WTC11 (cell line): Measurements from ENCODE around the gene MTFR2. TPM values are rescaled to one million over a fixed set of nuclear protein-coding genes. Genes with fewer than 3 reads are reported as not detected.

Experiments used
- ATAC-seq: fragments of 200-7000 bp; cut with Tn5 transposase; 2 replicates; pipeline ENCODE4 v1.10.0; 2021; ENCODE audit warnings: mild to moderate bottlenecking, moderate library complexity
- CTCF ChIA-PET: fragments of 300-600 bp; sonication (Branson Sonifier 250); formaldehyde crosslinking; loops from one replicate; lab custom pipeline; 2021; ENCODE audit warnings: antibody characterized with exemption; lab: Charles Lee
- POLR2A ChIA-PET: fragments of 350-600 bp; sonication (Branson Sonifier 250); formaldehyde crosslinking; loops from one replicate; lab custom pipeline; 2021; ENCODE audit warnings: antibody characterized with exemption; lab: Charles Lee
- DNase-seq: peaks from one replicate; pipeline ENCODE4 v3.0.0; 2021; ENCODE audit warnings: low spot score
- H3K27ac Mint-ChIP-seq: 2 replicates; pipeline ENCODE4 v1.8.0; 2021; ENCODE audit warnings: mixed read lengths
- H3K27me3 Mint-ChIP-seq: 2 replicates; pipeline ENCODE4 v1.8.0; 2021; ENCODE audit warnings: low read depth, mild to moderate bottlenecking, moderate library complexity, mixed read lengths
- H3K36me3 Mint-ChIP-seq: 2 replicates; pipeline ENCODE4 v1.8.0; 2021; ENCODE audit warnings: mixed read lengths
- H3K4me1 Mint-ChIP-seq: 2 replicates; pipeline ENCODE4 v1.8.0; 2022; ENCODE audit warnings: mixed read lengths
- H3K4me3 Mint-ChIP-seq: 2 replicates; pipeline ENCODE4 v1.8.0; 2021; ENCODE audit warnings: mild to moderate bottlenecking, moderate library complexity, mixed read lengths
- H3K9me3 Mint-ChIP-seq: 2 replicates; pipeline ENCODE4 v1.8.0; 2021; ENCODE audit warnings: mixed read lengths
- ETV6 ChIP-seq: sonication (generic); formaldehyde crosslinking; IDR thresholded peaks from 2 replicates; pipeline ENCODE4 v1.8.1; 2022; ENCODE audit warnings: mild to moderate bottlenecking, missing genetic modification reagents
- FOXJ3 ChIP-seq: sonication (generic); formaldehyde crosslinking; IDR thresholded peaks from 2 replicates; pipeline ENCODE4 v1.9.0; 2021; ENCODE audit warnings: missing genetic modification reagents, mild to moderate bottlenecking, borderline replicate concordance
- GABPB1 ChIP-seq: sonication (generic); formaldehyde crosslinking; IDR thresholded peaks from 2 replicates; pipeline ENCODE4 v1.8.1; 2023; ENCODE audit warnings: mild to moderate bottlenecking, missing genetic modification reagents
- GTF2I ChIP-seq: fragments of 250-450 bp; sonication (Bioruptor Pico); conservative IDR thresholded peaks from 2 replicates; pipeline ENCODE4 v1.4.0; 2021; ENCODE audit warnings: mild to moderate bottlenecking
- IRF2 ChIP-seq: sonication (generic); formaldehyde crosslinking; IDR thresholded peaks from 2 replicates; pipeline ENCODE4 v1.8.0; 2022; ENCODE audit warnings: low read depth, missing genetic modification reagents, borderline replicate concordance
- JAZF1 ChIP-seq: fragments of 250-450 bp; sonication (Bioruptor Pico); IDR thresholded peaks from 2 replicates; pipeline ENCODE4 v1.9.0; 2021; ENCODE audit warnings: moderate library complexity, mild to moderate bottlenecking, inconsistent platforms
- RELA ChIP-seq: sonication (generic); formaldehyde crosslinking; IDR thresholded peaks from 2 replicates; pipeline ENCODE4 v1.8.1; 2022; ENCODE audit warnings: missing genetic modification reagents, mild to moderate bottlenecking, borderline replicate concordance
- SMAD3 ChIP-seq: sonication (generic); formaldehyde crosslinking; IDR thresholded peaks from 2 replicates; pipeline ENCODE4 v1.8.0; 2022; ENCODE audit warnings: missing genetic modification reagents, mild to moderate bottlenecking, borderline replicate concordance
- TCF7 ChIP-seq: sonication (generic); formaldehyde crosslinking; IDR thresholded peaks from 2 replicates; pipeline ENCODE4 v1.8.0; 2022; ENCODE audit warnings: mild to moderate bottlenecking, low read depth, missing genetic modification reagents, moderate library complexity
- TP53 ChIP-seq: sonication (generic); formaldehyde crosslinking; IDR thresholded peaks from 2 replicates; pipeline ENCODE4 v1.8.1; 2023; ENCODE audit warnings: mild to moderate bottlenecking, missing genetic modification reagents
- ZBTB21 ChIP-seq: sonication (generic); formaldehyde crosslinking; IDR thresholded peaks from 2 replicates; pipeline ENCODE4 v1.8.1; 2023; ENCODE audit warnings: mild to moderate bottlenecking, missing genetic modification reagents, borderline replicate concordance
- ZNF232 ChIP-seq: sonication (generic); formaldehyde crosslinking; IDR thresholded peaks from 2 replicates; pipeline ENCODE4 v1.8.0; 2022; ENCODE audit warnings: mild to moderate bottlenecking, missing genetic modification reagents
- ZNF671 ChIP-seq: fragments of 250-450 bp; sonication (Bioruptor Pico); IDR thresholded peaks from 2 replicates; pipeline ENCODE4 v1.8.0; 2021; ENCODE audit warnings: mild to moderate bottlenecking
- total RNA-seq: library from RNA; stranded (reverse); gene quantifications from 3 replicates; pipeline ENCODE4 v1.2.3, GENCODE V29; 2021
- TF ChIP-seq, protein P1 (sequence below): fragments of 250-450 bp; sonication (Bioruptor Pico); conservative IDR thresholded peaks from 2 replicates; pipeline ENCODE4 v1.9.0; 2021; ENCODE audit warnings: mild to moderate bottlenecking
- TF ChIP-seq, protein P2 (sequence below): sonication (generic); formaldehyde crosslinking; conservative IDR thresholded peaks from 2 replicates; pipeline ENCODE4 v1.8.1; 2023; ENCODE audit warnings: mild to moderate bottlenecking, low read depth, missing genetic modification reagents, moderate library complexity
- TF ChIP-seq, protein P3 (sequence below): sonication (generic); formaldehyde crosslinking; IDR thresholded peaks from 2 replicates; pipeline ENCODE4 v1.8.1; 2022; ENCODE audit warnings: mild to moderate bottlenecking, missing genetic modification reagents, moderate library complexity, borderline replicate concordance
- TF ChIP-seq, protein P4 (sequence below): sonication (generic); formaldehyde crosslinking; IDR thresholded peaks from 2 replicates; pipeline ENCODE4 v1.8.1; 2023; ENCODE audit warnings: mild to moderate bottlenecking, missing genetic modification reagents
- TF ChIP-seq, protein P5 (sequence below): sonication (generic); formaldehyde crosslinking; IDR thresholded peaks from 2 replicates; pipeline ENCODE4 v1.8.1; 2023; ENCODE audit warnings: mild to moderate bottlenecking, missing genetic modification reagents
- TF ChIP-seq, protein P6 (sequence below): sonication (generic); formaldehyde crosslinking; IDR thresholded peaks from 2 replicates; pipeline ENCODE4 v1.8.1; 2023; ENCODE audit warnings: mild to moderate bottlenecking, missing genetic modification reagents, moderate library complexity
- TF ChIP-seq, protein P7 (sequence below): sonication (generic); formaldehyde crosslinking; IDR thresholded peaks from 2 replicates; pipeline ENCODE4 v1.8.0; 2022; ENCODE audit warnings: mild to moderate bottlenecking, missing genetic modification reagents
- TF ChIP-seq, protein P8 (sequence below): sonication (generic); formaldehyde crosslinking; IDR thresholded peaks from 2 replicates; pipeline ENCODE4 v1.8.0; 2022; ENCODE audit warnings: mild to moderate bottlenecking, missing genetic modification reagents

Gene MTFR2
- total RNA-seq, 1 experiment from 2014 or later, result 8.5 TPM

DNA sequence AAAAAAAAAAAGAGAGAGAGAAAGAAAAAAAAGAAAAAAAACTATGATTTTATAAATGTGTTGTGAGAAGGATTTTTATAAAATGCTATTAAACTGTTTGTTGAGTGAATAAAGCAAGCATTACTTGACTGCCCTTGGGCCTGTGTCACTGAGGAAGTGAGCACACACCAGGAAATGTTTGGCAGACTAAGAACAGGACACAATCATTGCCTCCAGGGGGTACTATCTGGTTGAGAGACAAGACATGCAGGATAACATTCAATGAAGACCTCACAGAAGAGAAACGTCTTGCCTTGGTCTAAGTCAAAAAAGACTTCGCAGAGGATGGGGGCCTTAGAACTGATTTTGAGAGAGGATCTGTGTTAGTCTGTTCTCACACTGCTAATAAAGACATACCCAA lies 40.6 kb downstream of the MTFR2 start (continued):
- TF ChIP-seq ZBTB21 (no peak), GTF2I (CRISPR knock-in tag) (no peak)
- TF ChIP-seq, all 79 proteins: peak for 0

DNA sequence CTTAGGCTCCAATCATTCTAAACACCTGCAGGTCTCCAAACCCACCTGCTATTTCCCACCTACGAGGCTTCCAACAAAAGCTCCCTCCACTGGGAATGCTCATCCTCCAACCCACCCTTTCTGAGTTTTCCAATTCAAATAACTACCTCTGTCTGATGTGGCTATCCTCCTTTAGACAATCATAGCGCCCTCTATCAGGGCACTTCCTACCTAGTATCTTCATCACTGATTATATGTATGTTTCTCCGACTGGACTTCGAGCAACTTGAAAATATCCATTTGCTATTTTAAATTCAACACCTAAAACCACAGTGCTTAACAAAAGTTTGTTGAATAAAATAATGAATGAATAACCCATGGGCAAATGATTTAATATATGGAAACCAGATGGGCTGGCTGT lies 41.3 kb downstream of the MTFR2 start:
- DNase-seq (no peak), ATAC-seq (peak; percentile 39; the same call in 1 of the 2 replicates)
- Mint-ChIP-seq H3K4me3 (no peak overlapping the region), H3K36me3 (no peaks in the 10 kb centered on the region), H3K27me3 (no peaks in the 10 kb centered on the region), H3K9me3 (no peaks in the 10 kb centered on the region; the same call in 1 of the 2 replicates), H3K4me1 (no peaks in the 10 kb centered on the region), H3K27ac (no peak overlapping the region)
- POLR2A ChIA-PET, result no interaction called here
- no peak for TF ChIP-seq SMAD3 (CRISPR knock-in tag)
- TF ChIP-seq, protein P1, sequence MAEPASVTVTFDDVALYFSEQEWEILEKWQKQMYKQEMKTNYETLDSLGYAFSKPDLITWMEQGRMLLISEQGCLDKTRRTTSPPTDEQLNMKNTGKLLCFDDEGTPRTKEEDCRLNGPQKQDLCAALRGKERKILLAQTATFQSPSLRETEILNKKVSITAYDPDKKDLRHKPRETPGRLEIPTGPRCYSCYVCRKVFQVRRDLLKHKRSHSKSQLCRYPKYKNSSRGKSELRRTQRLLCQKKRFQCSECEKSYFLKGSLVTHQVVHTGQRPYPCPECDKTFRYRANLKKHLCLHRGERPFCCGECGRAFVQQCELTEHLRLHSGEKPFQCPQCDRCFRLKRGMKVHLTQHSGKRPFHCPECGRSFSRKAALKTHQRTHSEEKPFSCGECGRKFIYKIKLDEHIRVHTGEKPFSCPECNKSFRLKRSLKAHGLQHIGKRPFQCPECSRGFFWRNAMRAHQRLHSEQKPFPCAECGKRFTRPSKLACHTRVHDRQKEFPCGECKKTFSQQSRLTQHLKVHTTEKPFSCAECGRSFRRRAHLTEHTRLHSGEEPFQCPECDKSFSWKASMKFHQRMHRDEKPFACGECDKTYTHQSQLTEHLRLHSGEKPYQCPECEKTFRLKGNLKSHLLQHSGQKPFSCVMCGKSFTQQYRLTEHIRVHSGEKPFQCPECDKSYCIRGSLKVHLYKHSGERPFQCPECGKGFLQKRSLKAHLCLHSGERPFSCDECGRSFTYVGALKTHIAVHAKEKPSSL (CRISPR knock-in tag), result no peak
- TF ChIP-seq ZNF232, result no peak
- TF ChIP-seq ETV6 (CRISPR knock-in tag), result no peak
- TF ChIP-seq, protein P2, sequence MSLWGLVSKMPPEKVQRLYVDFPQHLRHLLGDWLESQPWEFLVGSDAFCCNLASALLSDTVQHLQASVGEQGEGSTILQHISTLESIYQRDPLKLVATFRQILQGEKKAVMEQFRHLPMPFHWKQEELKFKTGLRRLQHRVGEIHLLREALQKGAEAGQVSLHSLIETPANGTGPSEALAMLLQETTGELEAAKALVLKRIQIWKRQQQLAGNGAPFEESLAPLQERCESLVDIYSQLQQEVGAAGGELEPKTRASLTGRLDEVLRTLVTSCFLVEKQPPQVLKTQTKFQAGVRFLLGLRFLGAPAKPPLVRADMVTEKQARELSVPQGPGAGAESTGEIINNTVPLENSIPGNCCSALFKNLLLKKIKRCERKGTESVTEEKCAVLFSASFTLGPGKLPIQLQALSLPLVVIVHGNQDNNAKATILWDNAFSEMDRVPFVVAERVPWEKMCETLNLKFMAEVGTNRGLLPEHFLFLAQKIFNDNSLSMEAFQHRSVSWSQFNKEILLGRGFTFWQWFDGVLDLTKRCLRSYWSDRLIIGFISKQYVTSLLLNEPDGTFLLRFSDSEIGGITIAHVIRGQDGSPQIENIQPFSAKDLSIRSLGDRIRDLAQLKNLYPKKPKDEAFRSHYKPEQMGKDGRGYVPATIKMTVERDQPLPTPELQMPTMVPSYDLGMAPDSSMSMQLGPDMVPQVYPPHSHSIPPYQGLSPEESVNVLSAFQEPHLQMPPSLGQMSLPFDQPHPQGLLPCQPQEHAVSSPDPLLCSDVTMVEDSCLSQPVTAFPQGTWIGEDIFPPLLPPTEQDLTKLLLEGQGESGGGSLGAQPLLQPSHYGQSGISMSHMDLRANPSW, result no peak
- no peak for TF ChIP-seq TP53 (CRISPR knock-in tag)
- TF ChIP-seq TCF7, result no peak
- no peak for TF ChIP-seq FOXJ3
- no peak for TF ChIP-seq ZNF671 (CRISPR knock-in tag)
- TF ChIP-seq, protein P3, sequence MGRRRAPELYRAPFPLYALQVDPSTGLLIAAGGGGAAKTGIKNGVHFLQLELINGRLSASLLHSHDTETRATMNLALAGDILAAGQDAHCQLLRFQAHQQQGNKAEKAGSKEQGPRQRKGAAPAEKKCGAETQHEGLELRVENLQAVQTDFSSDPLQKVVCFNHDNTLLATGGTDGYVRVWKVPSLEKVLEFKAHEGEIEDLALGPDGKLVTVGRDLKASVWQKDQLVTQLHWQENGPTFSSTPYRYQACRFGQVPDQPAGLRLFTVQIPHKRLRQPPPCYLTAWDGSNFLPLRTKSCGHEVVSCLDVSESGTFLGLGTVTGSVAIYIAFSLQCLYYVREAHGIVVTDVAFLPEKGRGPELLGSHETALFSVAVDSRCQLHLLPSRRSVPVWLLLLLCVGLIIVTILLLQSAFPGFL (CRISPR knock-in tag), result no peak
- CTCF ChIA-PET, result no interaction called here

DNA sequence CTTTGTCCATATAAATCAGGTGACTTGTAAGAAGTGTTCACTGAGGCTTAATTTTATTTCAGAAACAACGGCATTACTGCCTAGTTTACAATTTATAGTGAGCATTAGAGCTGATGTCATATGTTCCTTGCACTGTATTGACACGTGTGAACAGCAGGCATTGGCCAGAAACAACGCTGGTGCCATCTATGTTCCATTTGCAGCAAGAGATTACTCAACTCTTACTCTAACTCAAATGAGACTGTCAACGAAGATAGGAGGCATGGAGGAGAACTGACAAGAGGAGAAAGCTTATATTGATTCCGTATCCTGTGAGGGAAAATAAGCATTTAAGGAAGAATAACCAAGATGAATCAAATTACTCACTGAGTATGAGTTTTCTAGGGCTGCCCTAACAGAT lies 48.4 kb downstream of the MTFR2 start:
- no peak overlapping the region for H3K4me3 Mint-ChIP-seq
- no peak for ATAC-seq
- ChIA-PET CTCF (interaction anchor here (0.5 to 1.7 kb wide), 5 partner anchors 7 to 730 kb away, joined by 4 to 7 read pairs (median 4); no protein-coding TSS in a partner anchor), POLR2A (no interaction called here)
- DNase-seq, result no peak
- H3K36me3 Mint-ChIP-seq, result no peaks in the 10 kb centered on the region
- no peaks in the 10 kb centered on the region for H3K27me3 Mint-ChIP-seq
- no peaks in the 10 kb centered on the region for H3K4me1 Mint-ChIP-seq
- no peaks in the 10 kb centered on the region for H3K9me3 Mint-ChIP-seq
- H3K27ac Mint-ChIP-seq, result no peak overlapping the region
- TF ChIP-seq, protein P4, sequence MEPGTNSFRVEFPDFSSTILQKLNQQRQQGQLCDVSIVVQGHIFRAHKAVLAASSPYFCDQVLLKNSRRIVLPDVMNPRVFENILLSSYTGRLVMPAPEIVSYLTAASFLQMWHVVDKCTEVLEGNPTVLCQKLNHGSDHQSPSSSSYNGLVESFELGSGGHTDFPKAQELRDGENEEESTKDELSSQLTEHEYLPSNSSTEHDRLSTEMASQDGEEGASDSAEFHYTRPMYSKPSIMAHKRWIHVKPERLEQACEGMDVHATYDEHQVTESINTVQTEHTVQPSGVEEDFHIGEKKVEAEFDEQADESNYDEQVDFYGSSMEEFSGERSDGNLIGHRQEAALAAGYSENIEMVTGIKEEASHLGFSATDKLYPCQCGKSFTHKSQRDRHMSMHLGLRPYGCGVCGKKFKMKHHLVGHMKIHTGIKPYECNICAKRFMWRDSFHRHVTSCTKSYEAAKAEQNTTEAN (CRISPR knock-in tag), result no peak
- TF ChIP-seq, protein P5, sequence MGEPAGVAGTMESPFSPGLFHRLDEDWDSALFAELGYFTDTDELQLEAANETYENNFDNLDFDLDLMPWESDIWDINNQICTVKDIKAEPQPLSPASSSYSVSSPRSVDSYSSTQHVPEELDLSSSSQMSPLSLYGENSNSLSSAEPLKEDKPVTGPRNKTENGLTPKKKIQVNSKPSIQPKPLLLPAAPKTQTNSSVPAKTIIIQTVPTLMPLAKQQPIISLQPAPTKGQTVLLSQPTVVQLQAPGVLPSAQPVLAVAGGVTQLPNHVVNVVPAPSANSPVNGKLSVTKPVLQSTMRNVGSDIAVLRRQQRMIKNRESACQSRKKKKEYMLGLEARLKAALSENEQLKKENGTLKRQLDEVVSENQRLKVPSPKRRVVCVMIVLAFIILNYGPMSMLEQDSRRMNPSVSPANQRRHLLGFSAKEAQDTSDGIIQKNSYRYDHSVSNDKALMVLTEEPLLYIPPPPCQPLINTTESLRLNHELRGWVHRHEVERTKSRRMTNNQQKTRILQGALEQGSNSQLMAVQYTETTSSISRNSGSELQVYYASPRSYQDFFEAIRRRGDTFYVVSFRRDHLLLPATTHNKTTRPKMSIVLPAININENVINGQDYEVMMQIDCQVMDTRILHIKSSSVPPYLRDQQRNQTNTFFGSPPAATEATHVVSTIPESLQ (CRISPR knock-in tag), result no peak
- TF ChIP-seq, protein P6, sequence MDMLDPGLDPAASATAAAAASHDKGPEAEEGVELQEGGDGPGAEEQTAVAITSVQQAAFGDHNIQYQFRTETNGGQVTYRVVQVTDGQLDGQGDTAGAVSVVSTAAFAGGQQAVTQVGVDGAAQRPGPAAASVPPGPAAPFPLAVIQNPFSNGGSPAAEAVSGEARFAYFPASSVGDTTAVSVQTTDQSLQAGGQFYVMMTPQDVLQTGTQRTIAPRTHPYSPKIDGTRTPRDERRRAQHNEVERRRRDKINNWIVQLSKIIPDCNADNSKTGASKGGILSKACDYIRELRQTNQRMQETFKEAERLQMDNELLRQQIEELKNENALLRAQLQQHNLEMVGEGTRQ, result no peak
- TF ChIP-seq, protein P7, sequence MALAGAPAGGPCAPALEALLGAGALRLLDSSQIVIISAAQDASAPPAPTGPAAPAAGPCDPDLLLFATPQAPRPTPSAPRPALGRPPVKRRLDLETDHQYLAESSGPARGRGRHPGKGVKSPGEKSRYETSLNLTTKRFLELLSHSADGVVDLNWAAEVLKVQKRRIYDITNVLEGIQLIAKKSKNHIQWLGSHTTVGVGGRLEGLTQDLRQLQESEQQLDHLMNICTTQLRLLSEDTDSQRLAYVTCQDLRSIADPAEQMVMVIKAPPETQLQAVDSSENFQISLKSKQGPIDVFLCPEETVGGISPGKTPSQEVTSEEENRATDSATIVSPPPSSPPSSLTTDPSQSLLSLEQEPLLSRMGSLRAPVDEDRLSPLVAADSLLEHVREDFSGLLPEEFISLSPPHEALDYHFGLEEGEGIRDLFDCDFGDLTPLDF (CRISPR knock-in tag), result no peak
- TF ChIP-seq RELA (no peak), TP53 (CRISPR knock-in tag) (no peak), JAZF1 (no peak), IRF2 (CRISPR knock-in tag) (no peak), GABPB1 (CRISPR knock-in tag) (no peak)
- TF ChIP-seq, protein P8, sequence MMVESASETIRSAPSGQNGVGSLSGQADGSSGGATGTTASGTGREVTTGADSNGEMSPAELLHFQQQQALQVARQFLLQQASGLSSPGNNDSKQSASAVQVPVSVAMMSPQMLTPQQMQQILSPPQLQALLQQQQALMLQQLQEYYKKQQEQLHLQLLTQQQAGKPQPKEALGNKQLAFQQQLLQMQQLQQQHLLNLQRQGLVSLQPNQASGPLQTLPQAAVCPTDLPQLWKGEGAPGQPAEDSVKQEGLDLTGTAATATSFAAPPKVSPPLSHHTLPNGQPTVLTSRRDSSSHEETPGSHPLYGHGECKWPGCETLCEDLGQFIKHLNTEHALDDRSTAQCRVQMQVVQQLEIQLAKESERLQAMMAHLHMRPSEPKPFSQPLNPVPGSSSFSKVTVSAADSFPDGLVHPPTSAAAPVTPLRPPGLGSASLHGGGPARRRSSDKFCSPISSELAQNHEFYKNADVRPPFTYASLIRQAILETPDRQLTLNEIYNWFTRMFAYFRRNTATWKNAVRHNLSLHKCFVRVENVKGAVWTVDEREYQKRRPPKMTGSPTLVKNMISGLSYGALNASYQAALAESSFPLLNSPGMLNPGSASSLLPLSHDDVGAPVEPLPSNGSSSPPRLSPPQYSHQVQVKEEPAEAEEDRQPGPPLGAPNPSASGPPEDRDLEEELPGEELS (CRISPR knock-in tag), result no peak
